HepG2 (cell line): ENCODE measurements around the gene ATP8B1. TPM values are rescaled to one million over a fixed set of nuclear protein-coding genes. Genes with fewer than 3 reads are reported as not detected.

ENCODE experiments used
- AHR ChIP-seq: IDR thresholded peaks from 2 replicates; pipeline ENCODE4 v1.6.1; 2018; ENCODE audit warnings: missing genetic modification reagents, missing compliant biosample characterization
- ARNTL ChIP-seq: sonication (generic); formaldehyde crosslinking; IDR thresholded peaks from 2 replicates; pipeline ENCODE4 v1.4.0; 2020; ENCODE audit warnings: mild to moderate bottlenecking, missing genetic modification reagents
- ATF7-NPFF ChIP-seq: sonication (generic); formaldehyde crosslinking; IDR thresholded peaks from 2 replicates; pipeline ENCODE4 v1.8.1; 2023; ENCODE audit warnings: mild to moderate bottlenecking, low read depth, missing genetic modification reagents, moderate library complexity
- BORCS8-MEF2B ChIP-seq: sonication (generic); formaldehyde crosslinking; IDR thresholded peaks from 2 replicates; pipeline ENCODE4 v1.8.0; 2022; ENCODE audit warnings: mild to moderate bottlenecking, missing genetic modification reagents
- HOMEZ ChIP-seq: IDR thresholded peaks from 2 replicates; pipeline ENCODE4 v1.6.1; 2016; ENCODE audit warnings: low read depth
- JUND ChIP-seq: sonication (generic); formaldehyde crosslinking; IDR thresholded peaks from 2 replicates; pipeline ENCODE4 v1.8.0; 2022; ENCODE audit warnings: mild to moderate bottlenecking, missing genetic modification reagents
- KLF6 ChIP-seq: IDR thresholded peaks from 2 replicates; pipeline ENCODE4 v1.8.0; 2016; ENCODE audit warnings: missing biosample characterization, missing genetic modification reagents
- PCBP1 ChIP-seq: fragments of 200-400 bp; formaldehyde crosslinking; IDR thresholded peaks from 2 replicates; pipeline ENCODE4 v1.6.1; 2017; ENCODE audit warnings: mild to moderate bottlenecking, low read depth, low read length, borderline replicate concordance
- PRMT3 ChIP-seq: sonication (generic); formaldehyde crosslinking; IDR thresholded peaks from 2 replicates; pipeline ENCODE4 v1.8.1; 2022; ENCODE audit warnings: low read depth, mild to moderate bottlenecking, moderate library complexity, missing genetic modification reagents, borderline replicate concordance
- RBM22 ChIP-seq: fragments of 200-400 bp; formaldehyde crosslinking; optimal IDR thresholded peaks from 2 replicates; pipeline ENCODE3; 2017; ENCODE audit warnings: mild to moderate bottlenecking, low read length, moderate library complexity
- SIN3B ChIP-seq: fragments of 150-350 bp; IDR thresholded peaks from 2 replicates; pipeline ENCODE4 v1.6.1; 2014; ENCODE audit warnings: low read length
- SP2 ChIP-seq: sonication (generic); formaldehyde crosslinking; IDR thresholded peaks from 2 replicates; pipeline ENCODE4 v1.5.1; 2020; ENCODE audit warnings: mild to moderate bottlenecking, missing genetic modification reagents
- ZNF335 ChIP-seq: sonication (generic); formaldehyde crosslinking; IDR thresholded peaks from 2 replicates; pipeline ENCODE4 v1.4.0; 2020; ENCODE audit warnings: missing genetic modification reagents
- ZNF605 ChIP-seq: sonication (generic); formaldehyde crosslinking; IDR thresholded peaks from 2 replicates; pipeline ENCODE4 v1.8.0; 2022; ENCODE audit warnings: mild to moderate bottlenecking, missing genetic modification reagents
- ZNF615 ChIP-seq: sonication (generic); formaldehyde crosslinking; IDR thresholded peaks from 2 replicates; pipeline ENCODE4 v1.5.0; 2020; ENCODE audit warnings: mild to moderate bottlenecking, missing genetic modification reagents, borderline replicate concordance
- ZNF777 ChIP-seq: sonication (generic); formaldehyde crosslinking; IDR thresholded peaks from 2 replicates; pipeline ENCODE4 v1.4.0; 2020; ENCODE audit warnings: missing genetic modification reagents
- polyA plus RNA-seq, 8 experiments: library from polyadenylated mRNA; depleted of rRNA in 3 of 8; stranded (reverse) in 7 of 8; unstranded in 1 of 8; fragments of >200 nt; fragmentation: Illumina TruSeq in 4 of 8; extraction: Trizol in 4 of 8; gene quantifications; 2 replicates each; pipeline versions ENCODE4 v1.2.1 to v1.2.3, GENCODE V29; 2011 to 2016; ENCODE audit warnings: low read depth in 4 of 8, missing spikeins in 1 of 8, mixed read lengths in 1 of 8; ENCODE audit not compliant: insufficient read depth in 1 of 8
- total RNA-seq, 5 experiments: library from RNA; depleted of rRNA; stranded (reverse); fragments of >200 nt; fragmentation: Illumina TruSeq; extraction: Trizol; gene quantifications; 2 replicates each; pipeline ENCODE4 v1.2.3, GENCODE V29; 2016; ENCODE audit warnings: low read depth in 1 of 5
- TF ChIP-seq, protein P1 (sequence below): sonication (generic); formaldehyde crosslinking; IDR thresholded peaks from 2 replicates; pipeline ENCODE4 v1.4.0; 2020; ENCODE audit warnings: missing genetic modification reagents, borderline replicate concordance
- TF ChIP-seq, protein P2 (sequence below): sonication (generic); formaldehyde crosslinking; IDR thresholded peaks from 2 replicates; pipeline ENCODE4 v1.4.0; 2020; ENCODE audit warnings: low read depth, mild to moderate bottlenecking, missing genetic modification reagents
- TF ChIP-seq, protein P3 (sequence below): IDR thresholded peaks from 2 replicates; pipeline ENCODE4 v1.6.1; 2016; ENCODE audit warnings: mild to moderate bottlenecking

Gene ATP8B1
- total and polyA plus RNA-seq, 2 of the 13 experiments (the other 11 are each of a cell fraction or from before 2014, with no cell fraction given), result 2.8 to 4.0 TPM

DNA sequence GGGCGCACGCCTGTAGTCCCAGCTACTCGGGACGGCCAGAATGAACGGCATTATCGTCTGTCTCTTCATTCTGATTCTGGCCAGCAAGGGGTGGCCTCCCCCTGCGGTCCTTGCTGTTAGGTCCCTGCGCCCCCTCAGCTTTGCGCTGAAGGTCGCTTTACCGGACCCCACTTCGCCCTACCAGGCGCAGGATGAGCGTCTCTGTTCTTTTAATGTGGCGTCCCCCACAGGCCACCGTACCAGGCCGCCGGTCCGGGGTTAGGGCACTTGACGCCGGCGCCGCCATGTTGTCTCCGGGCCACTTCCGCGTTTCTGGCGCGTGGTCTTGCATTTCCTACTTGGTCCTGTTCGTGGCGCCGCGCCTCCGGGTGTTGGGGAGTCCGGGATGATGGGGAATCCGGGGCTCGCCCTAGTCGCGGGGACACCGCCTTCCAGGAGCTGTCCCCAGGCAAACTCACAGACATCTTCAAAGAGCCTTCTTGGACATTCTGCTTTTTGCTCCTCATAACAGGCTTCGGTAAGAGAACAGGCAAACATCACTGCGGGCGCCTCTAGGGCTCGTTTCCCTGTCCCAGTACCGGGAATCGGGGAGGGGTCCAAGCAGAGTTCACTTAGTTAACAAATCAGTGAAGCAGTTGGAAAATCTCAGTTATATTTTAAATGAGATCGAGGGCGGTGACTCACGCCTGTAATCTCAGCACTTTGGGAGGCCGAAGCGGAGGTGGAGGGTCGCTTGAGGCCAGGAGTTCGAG lies 172.9 kb downstream of the ATP8B1 start (continued):
- TF ChIP-seq, protein P1, sequence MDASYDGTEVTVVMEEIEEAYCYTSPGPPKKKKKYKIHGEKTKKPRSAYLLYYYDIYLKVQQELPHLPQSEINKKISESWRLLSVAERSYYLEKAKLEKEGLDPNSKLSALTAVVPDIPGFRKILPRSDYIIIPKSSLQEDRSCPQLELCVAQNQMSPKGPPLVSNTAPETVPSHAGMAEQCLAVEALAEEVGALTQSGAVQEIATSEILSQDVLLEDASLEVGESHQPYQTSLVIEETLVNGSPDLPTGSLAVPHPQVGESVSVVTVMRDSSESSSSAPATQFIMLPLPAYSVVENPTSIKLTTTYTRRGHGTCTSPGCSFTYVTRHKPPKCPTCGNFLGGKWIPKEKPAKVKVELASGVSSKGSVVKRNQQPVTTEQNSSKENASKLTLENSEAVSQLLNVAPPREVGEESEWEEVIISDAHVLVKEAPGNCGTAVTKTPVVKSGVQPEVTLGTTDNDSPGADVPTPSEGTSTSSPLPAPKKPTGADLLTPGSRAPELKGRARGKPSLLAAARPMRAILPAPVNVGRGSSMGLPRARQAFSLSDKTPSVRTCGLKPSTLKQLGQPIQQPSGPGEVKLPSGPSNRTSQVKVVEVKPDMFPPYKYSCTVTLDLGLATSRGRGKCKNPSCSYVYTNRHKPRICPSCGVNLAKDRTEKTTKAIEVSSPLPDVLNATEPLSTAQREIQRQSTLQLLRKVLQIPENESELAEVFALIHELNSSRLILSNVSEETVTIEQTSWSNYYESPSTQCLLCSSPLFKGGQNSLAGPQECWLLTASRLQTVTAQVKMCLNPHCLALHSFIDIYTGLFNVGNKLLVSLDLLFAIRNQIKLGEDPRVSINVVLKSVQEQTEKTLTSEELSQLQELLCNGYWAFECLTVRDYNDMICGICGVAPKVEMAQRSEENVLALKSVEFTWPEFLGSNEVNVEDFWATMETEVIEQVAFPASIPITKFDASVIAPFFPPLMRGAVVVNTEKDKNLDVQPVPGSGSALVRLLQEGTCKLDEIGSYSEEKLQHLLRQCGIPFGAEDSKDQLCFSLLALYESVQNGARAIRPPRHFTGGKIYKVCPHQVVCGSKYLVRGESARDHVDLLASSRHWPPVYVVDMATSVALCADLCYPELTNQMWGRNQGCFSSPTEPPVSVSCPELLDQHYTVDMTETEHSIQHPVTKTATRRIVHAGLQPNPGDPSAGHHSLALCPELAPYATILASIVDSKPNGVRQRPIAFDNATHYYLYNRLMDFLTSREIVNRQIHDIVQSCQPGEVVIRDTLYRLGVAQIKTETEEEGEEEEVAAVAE (CRISPR knock-in tag), result peak; percentile 66; the same call in 1 of the 2 replicates
- TF ChIP-seq SP2 (CRISPR knock-in tag) (no peak), ZNF605 (CRISPR knock-in tag) (peak; percentile 71; the same call in 1 of the 2 replicates), PRMT3 (0 out of 2 replicates have a peak, but pooled peaks have one; percentile 34), AHR (CRISPR knock-in tag) (0 out of 2 replicates have a peak, but pooled peaks have one; percentile 17), PCBP1 (peak; percentile 93; the same call in 1 of the 2 replicates), JUND (CRISPR knock-in tag) (no peak), ATF7-NPFF (CRISPR knock-in tag) (no peak), ZNF615 (CRISPR knock-in tag) (no peak), SIN3B (no peak), ARNTL (no peak), ZNF335 (CRISPR knock-in tag) (peak; percentile 55; the same call in 1 of the 2 replicates), RBM22 (no peak), ZNF777 (CRISPR knock-in tag) (peak; percentile 62), KLF6 (CRISPR knock-in tag) (no peak), HOMEZ (CRISPR knock-in tag) (no peak), BORCS8-MEF2B (CRISPR knock-in tag) (peak; percentile 53; the same call in 1 of the 2 replicates)
- TF ChIP-seq, protein P2, sequence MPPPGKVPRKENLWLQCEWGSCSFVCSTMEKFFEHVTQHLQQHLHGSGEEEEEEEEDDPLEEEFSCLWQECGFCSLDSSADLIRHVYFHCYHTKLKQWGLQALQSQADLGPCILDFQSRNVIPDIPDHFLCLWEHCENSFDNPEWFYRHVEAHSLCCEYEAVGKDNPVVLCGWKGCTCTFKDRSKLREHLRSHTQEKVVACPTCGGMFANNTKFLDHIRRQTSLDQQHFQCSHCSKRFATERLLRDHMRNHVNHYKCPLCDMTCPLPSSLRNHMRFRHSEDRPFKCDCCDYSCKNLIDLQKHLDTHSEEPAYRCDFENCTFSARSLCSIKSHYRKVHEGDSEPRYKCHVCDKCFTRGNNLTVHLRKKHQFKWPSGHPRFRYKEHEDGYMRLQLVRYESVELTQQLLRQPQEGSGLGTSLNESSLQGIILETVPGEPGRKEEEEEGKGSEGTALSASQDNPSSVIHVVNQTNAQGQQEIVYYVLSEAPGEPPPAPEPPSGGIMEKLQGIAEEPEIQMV (CRISPR knock-in tag), result peak; percentile 58; the same call in 1 of the 2 replicates
- TF ChIP-seq, protein P3, sequence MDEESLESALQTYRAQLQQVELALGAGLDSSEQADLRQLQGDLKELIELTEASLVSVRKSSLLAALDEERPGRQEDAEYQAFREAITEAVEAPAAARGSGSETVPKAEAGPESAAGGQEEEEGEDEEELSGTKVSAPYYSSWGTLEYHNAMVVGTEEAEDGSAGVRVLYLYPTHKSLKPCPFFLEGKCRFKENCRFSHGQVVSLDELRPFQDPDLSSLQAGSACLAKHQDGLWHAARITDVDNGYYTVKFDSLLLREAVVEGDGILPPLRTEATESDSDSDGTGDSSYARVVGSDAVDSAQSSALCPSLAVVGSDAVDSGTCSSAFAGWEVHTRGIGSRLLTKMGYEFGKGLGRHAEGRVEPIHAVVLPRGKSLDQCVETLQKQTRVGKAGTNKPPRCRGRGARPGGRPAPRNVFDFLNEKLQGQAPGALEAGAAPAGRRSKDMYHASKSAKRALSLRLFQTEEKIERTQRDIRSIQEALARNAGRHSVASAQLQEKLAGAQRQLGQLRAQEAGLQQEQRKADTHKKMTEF (CRISPR knock-in tag), result peak; percentile 86
